HG03135 (cell line): ENCODE measurements around the gene TWIST2.

Experiments
- ATAC-seq: cut with Tn5 transposase; IDR thresholded peaks from one replicate; pipeline ENCODE4 v1.9.1; 2021; ENCODE audit warnings: mild to moderate bottlenecking, moderate library complexity; ENCODE audit not compliant: unreplicated experiment

The TWIST2 gene

GRCh38 chr2:238888781-238889180 lies 40.9 kb downstream of the TWIST2 start:
- no peak for ATAC-seq

DNA sequence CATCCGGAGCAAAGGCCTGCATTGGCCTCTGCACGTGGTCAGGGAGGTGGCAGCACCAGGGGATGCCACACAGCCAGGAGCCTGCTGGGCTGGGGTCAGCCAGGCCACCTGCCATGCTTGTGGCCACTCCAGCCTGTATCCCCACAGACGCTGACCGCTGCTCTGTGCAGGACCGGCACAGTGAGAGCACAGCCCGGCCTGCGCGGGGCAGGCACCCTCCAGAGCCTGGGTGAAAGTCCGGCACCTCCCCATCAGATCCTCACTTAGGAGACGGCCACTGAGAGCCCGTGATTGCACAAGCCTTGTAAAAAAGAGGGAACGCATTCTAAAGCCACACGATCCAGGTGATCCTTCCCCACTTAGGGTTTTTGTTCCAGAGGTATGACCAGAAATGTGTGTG lies 42.2 kb downstream of the TWIST2 start:
- no peak for ATAC-seq

DNA sequence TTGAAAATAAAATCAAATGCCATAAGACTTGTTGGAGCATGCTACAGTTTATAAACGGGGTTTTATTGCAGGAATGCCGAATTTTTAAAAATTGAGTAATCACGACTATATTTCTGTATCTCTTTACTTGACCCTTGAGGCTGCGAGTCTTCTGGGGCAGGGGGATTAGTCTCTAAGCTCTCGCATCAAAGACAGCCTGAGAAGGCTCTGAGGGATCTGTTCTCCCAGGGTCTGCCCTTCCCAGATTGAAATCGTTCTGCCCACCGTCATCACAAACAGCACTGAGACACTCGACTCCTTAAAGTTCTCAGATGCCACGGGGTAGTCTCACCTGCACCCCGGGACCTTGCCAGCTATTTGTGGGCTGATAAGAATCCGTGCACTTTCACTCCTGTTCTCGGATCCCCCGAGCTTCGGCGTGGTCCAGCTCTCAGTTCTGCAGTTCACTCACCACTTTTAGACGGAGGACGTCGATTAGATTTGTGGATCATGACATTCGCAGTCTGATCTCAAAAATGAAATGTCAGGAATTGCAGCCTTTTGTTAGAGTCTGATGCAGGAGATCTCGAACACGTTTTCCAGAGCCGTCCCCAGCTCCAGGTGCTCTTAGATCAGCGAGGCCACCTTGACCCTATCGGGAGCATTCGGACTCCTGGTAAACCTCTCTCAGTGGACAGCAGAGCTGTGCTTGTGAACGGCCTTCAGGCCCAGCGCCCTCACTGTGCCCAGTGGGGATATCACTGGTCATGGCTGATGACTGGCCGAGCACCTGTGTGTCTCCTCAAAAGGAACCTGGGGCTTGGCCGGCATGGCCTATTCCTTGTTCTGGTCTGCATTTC lies 43.0 kb downstream of the TWIST2 start:
- ATAC-seq, result no peak

GRCh38 chr2:238891457-238892203 lies 43.7 kb downstream of the TWIST2 start:
- ATAC-seq, result no peak

DNA sequence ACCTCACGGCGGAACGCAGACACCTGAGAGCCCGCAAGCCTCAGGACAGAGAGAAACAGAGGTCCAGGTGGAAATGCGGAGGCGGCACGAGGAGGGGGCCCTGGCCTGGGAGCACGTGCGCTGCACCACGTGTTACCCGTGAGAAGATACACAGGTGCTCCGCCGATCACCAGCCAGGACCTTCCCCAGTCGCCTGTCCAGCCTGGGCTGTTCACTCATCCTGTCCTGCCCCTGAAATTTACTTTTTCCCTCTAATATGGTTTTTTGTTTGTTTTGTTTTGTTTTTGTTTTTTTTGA lies 44.3 kb downstream of the TWIST2 start:
- no peak for ATAC-seq

- ATAC-seq, result no peak
These were observed 44.9 kb downstream of the TWIST2 start for GRCh38 chr2:238892796-238893195.

GRCh38 chr2:238893349-238894000 lies 45.6 kb downstream of the TWIST2 start:
- no peak for ATAC-seq

- ATAC-seq, result no peak
These were observed 46.5 kb downstream of the TWIST2 start for GRCh38 chr2:238894226-238894949.

- no peak for ATAC-seq
These were observed 47.0 kb downstream of the TWIST2 start for GRCh38 chr2:238894950-238895298.

DNA sequence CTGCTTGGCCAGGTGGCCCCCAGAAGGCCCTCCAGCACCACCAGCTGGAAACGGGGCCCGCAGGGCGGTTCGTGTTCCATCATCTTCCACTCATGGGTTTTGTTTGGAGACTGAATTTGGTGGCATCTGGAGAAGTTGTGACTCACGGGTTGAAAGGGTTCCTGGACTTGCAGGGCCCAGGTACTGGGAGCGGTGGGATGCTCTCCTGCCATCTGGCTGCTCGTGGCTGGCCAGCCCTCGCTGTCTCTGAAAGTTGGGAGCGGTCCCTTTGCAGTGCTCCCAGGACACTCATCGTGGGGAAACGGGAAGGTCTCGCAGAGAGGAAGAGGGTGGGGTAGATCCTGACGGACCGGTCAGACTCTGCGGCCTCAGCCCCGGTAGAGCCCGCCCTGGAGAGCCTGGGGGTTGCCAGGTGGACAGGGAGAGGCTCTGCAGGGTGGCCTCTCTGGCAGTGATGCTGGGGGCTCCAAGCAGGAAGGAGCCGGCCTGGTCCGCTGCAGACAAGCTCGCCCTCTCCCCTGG lies 47.5 kb downstream of the TWIST2 start:
- ATAC-seq, result no peak

- ATAC-seq, result no peak
These were observed 48.2 kb downstream of the TWIST2 start for GRCh38 chr2:238895891-238896600.

- no peak for ATAC-seq
These were observed 48.8 kb downstream of the TWIST2 start for GRCh38 chr2:238896641-238897040.

GRCh38 chr2:238897122-238897880 lies 49.4 kb downstream of the TWIST2 start:
- ATAC-seq, result no peak

- ATAC-seq, result no peak
These were observed 50.0 kb downstream of the TWIST2 start for GRCh38 chr2:238897911-238898311.

- ATAC-seq, result no peak
These were observed 50.8 kb downstream of the TWIST2 start for GRCh38 chr2:238898534-238899281.

DNA sequence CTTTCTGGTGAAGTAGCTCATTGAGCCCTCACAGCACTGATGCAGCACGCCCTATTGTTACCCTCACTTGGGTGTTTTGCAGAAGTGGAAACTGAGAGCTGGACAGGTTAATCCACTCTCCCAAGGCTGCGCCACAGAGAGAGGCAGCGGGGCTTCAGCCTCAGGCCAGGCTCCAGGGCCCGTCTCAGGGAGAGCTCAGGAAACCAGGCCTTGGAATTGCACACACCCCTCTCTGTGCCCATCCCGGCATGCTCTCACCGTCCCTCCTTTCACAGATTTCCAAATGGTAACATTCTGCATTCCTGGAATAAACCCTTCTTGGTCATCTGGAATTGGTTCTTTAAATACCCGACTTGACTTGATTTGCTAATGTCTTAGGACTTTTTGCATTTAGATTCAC lies 51.5 kb downstream of the TWIST2 start:
- ATAC-seq, result no peak

DNA sequence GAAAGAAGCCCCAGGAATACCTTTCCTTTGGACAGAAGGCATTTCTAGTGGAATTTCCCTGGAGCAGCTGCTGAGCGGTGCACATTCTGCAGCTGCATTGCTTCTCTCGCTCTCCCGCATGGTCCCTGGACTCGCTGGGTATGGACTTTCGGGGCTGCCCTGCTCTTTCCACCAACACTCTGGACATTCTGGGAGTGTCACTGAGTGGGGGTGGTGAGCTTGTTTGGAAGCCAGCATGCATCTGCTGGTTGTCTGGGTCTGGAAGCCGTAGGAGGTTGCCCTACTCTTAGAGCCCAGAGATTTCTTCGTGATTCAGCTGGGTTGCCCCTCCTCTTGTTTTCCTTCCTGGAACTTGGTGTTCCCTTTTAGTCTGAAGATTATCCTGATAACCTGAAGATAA lies 52.6 kb downstream of the TWIST2 start:
- no peak for ATAC-seq

- ATAC-seq, result no peak
These were observed 53.7 kb downstream of the TWIST2 start for GRCh38 chr2:238901461-238902057.

- no peak for ATAC-seq
These were observed 54.4 kb downstream of the TWIST2 start for GRCh38 chr2:238902285-238902684.
